GM12878 (cell line): ENCODE data around the gene NPAS3. TPM values are rescaled to one million over a fixed set of nuclear protein-coding genes. Genes with fewer than 3 reads are reported as not detected.

Experiments used
- ATAC-seq: fragments of 200-7000 bp; cut with Tn5 transposase; 3 replicates; pipeline ENCODE4 v1.9.1; 2020; ENCODE audit warnings: mild to moderate bottlenecking, moderate library complexity
- BruUV-seq: library from RNA; stranded (reverse); fragments of 400-500 nt; replicated peaks from 2 replicates; lab custom pipeline; 2021; lab: Mats Ljungman, UMichigan
- CTCF ChIA-PET: fragments of 300-600 bp; sonication (Branson Sonifier 250); formaldehyde crosslinking; extraction: SDS; loops from one replicate; lab custom pipeline; 2021; ENCODE audit warnings: inconsistent platforms; lab: Yijun Ruan, JAX
- POLR2A ChIA-PET: fragments of 350-600 bp; formaldehyde crosslinking; extraction: SDS; loops from one replicate; lab custom pipeline; 2021; ENCODE audit warnings: inconsistent platforms; lab: Charles Lee
- RAD21 ChIA-PET: fragments of 300-600 bp; sonication (Branson Sonifier 250); formaldehyde crosslinking; loops from one replicate; lab custom pipeline; 2023; ENCODE audit warnings: antibody characterized with exemption; ENCODE audit not compliant: unreplicated experiment; lab: Charles Lee
- SMC1A ChIA-PET: fragments of 300-600 bp; sonication (Branson Sonifier 250); formaldehyde crosslinking; loops from one replicate; lab custom pipeline; 2023; ENCODE audit not compliant: unreplicated experiment, uncharacterized antibody; lab: Charles Lee
- DNase-seq: peaks from one replicate; pipeline ENCODE4 v3.0.0-alpha.2; 2011; ENCODE audit warnings: low read depth, low spot score
- FAIRE-seq: peaks from 3 replicates; lab custom pipeline; 2011; peaks lifted over from hg19 to GRCh38; lab: Jason Lieb, UNC
- H2AFZ ChIP-seq: 2 replicates; pipeline ENCODE4 v1.6.0; 2011; ENCODE audit warnings: low read depth, low read length, control low read depth; ENCODE audit not compliant: control insufficient read depth
- H3K27ac ChIP-seq: 2 replicates; pipeline ENCODE4 v1.5.1; 2011; ENCODE audit warnings: control low read depth; ENCODE audit not compliant: control insufficient read depth, insufficient read depth
- H3K27me3 ChIP-seq, 2 experiments: replicated peaks in 1 of 2; 2 replicates each; pipeline versions ENCODE4 v1.6.0 to v1.6.1; 2011; ENCODE audit warnings: low read length in 1 of 2; ENCODE audit not compliant: control insufficient read depth in 2 of 2, insufficient read depth in 2 of 2
- H3K36me3 ChIP-seq, 2 experiments: 2 replicates each; pipeline ENCODE4 v1.5.1; 2011; ENCODE audit warnings: low read length in 1 of 2; ENCODE audit not compliant: control insufficient read depth in 2 of 2, insufficient read depth in 2 of 2
- H3K4me1 ChIP-seq: 2 replicates; pipeline ENCODE4 v1.6.1; 2011; ENCODE audit warnings: mild to moderate bottlenecking, low read length, moderate library complexity, mixed read lengths; ENCODE audit not compliant: control insufficient read depth, insufficient read depth
- H3K4me2 ChIP-seq: 2 replicates; pipeline ENCODE4 v1.6.0; 2011; ENCODE audit warnings: control low read depth; ENCODE audit not compliant: control insufficient read depth, insufficient read depth
- H3K4me3 ChIP-seq: fragments of 200-600 bp; sonication (generic); 2 replicates; pipeline ENCODE4 v1.5.1; 2016
- H3K79me2 ChIP-seq: 2 replicates; pipeline ENCODE4 v1.6.0; 2011; ENCODE audit warnings: low read length; ENCODE audit not compliant: control insufficient read depth, insufficient read depth
- H3K9ac ChIP-seq: 2 replicates; pipeline ENCODE4 v1.8.0; 2011; ENCODE audit warnings: low read length, control low read depth, mixed read lengths; ENCODE audit not compliant: control insufficient read depth, insufficient read depth
- H3K9me3 ChIP-seq: replicated peaks from 3 replicates; pipeline ENCODE4 v1.5.1; 2011; ENCODE audit warnings: mild to moderate bottlenecking, low read length; ENCODE audit not compliant: control insufficient read depth, insufficient read depth
- H4K20me1 ChIP-seq: 2 replicates; pipeline ENCODE4 v1.6.0; 2011; ENCODE audit not compliant: control insufficient read depth, insufficient read depth
- BHLHE40 ChIP-seq, 2 experiments: fragments of 450-650 bp in 1 of 2; IDR thresholded peaks; 2 replicates each; pipeline ENCODE4 v1.6.1; 2011 to 2017; ENCODE audit warnings: low read depth in 2 of 2, borderline replicate concordance in 1 of 2, improper control_type of control experiment in 1 of 2, low read length in 1 of 2, mild to moderate bottlenecking in 1 of 2
- RAD21 ChIP-seq: IDR thresholded peaks from 2 replicates; pipeline ENCODE4 v1.6.1; 2011; ENCODE audit warnings: mild to moderate bottlenecking, low read depth, low read length, moderate library complexity; ENCODE audit not compliant: insufficient read depth
- SMC3 ChIP-seq: IDR thresholded peaks from 2 replicates; pipeline ENCODE4 v1.6.1; 2011; ENCODE audit warnings: low read length, improper control_type of control experiment, borderline replicate concordance
- TARDBP ChIP-seq: IDR thresholded peaks from 2 replicates; pipeline ENCODE4 v1.6.1; 2016; ENCODE audit warnings: borderline replicate concordance
- WGBS: methylation state at CpG from one replicate; pipeline ENCODE4 v1.1.6; 2016; ENCODE audit warnings: low lambda C conversion rate; ENCODE audit not compliant: insufficient replicate concordance, insufficient coverage; ENCODE audit errors: missing lambda C conversion rate; 5-methylcytosine and 5-hydroxymethylcytosine counted together
- in situ Hi-C: fragments of 300-500 bp; cut with MboI; formaldehyde crosslinking; loops from 9 replicates; pipeline ENCODE4 v1.14.3; 2018; ENCODE audit warnings: mixed read lengths
- intact Hi-C: fragments of 100-400 bp; cut with micrococcal nuclease; formaldehyde crosslinking; loops from one replicate; pipeline ENCODE4 v1.14.2; 2022; ENCODE audit not compliant: unreplicated experiment
- polyA plus RNA-seq, 11 experiments: library from polyadenylated mRNA; depleted of rRNA in 4 of 11; unstranded in 6 of 11; stranded (reverse) in 5 of 11; fragments of >200 nt; fragmentation: Nextera tagmentation in 4 of 11; fragmentation: Illumina TruSeq in 1 of 11; extraction: Ambion mirVana in 4 of 11; extraction: Trizol in 1 of 11; gene quantifications; 1 replicate in 1 of 11; 2 replicates in 10 of 11; pipeline versions ENCODE4 v1.2.1 to v1.2.3, GENCODE V29; 2011 to 2016; ENCODE audit warnings: inconsistent platforms in 2 of 11, missing spikeins in 2 of 11, low read depth in 1 of 11
- total RNA-seq, 4 experiments: library from RNA; depleted of rRNA in 3 of 4; stranded (reverse); fragments of >200 nt in 3 of 4; fragmentation: Illumina TruSeq in 1 of 4; extraction: Trizol in 1 of 4; gene quantifications; 2 replicates each; pipeline versions ENCODE4 v1.2.1 to v1.2.3, GENCODE V29; 2013 to 2021
- TF ChIP-seq, protein P1 (sequence below): fragments of 450-650 bp; IDR thresholded peaks from 2 replicates; pipeline ENCODE4 v1.6.1; 2017; ENCODE audit warnings: mild to moderate bottlenecking, moderate library complexity
- TF ChIP-seq, protein P2 (sequence below), 3 experiments: IDR thresholded peaks in 2 of 3; conservative IDR thresholded peaks in 1 of 3; 2 replicates each; pipeline ENCODE4 v1.5.1; 2011; ENCODE audit warnings: low read depth in 3 of 3, low read length in 3 of 3, mild to moderate bottlenecking in 3 of 3, control low read depth in 2 of 3, moderate library complexity in 2 of 3, inconsistent platforms in 1 of 3, mixed read lengths in 1 of 3; ENCODE audit not compliant: control insufficient read depth in 2 of 3, insufficient read depth in 1 of 3; ENCODE audit errors: extremely low read depth in 1 of 3

Gene NPAS3
- total and polyA plus RNA-seq, 10 of the 15 experiments (the other 5 are each of a cell fraction or from before 2014, with no cell fraction given), result under 0.01 to 2.7 (median 0.03) TPM; not detected in 6

DNA sequence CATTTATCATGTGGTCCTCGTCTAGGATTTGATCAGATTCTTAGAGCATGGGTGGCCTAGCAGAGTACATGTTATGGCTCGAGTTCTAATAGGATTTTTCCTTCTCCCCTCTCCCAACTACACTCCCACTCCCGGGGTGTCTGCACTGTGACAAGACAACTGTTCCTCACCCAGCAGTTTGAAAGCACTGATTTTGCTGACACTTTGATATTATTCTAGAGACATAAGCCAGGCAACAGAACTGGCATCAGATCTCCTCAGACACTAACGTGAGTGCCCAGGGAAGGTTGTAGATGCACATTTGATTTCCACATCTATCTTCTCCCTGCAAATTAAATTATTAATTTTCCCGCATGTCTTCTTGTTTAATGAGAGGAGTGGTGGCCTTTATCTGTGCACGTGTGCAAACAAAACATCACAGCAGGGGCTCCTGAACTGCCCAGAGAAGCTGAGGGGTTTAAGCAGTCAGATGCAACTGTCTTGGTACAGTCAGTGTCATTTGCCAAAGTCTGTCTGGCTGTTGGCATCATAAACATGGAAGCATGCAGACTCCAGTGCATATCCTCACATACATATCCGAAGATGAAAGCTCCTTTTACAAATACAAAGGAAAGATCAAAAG lies 491.8 kb downstream of the NPAS3 start (continued):
- TF ChIP-seq TARDBP (no peak), BHLHE40 (IDR thresholded peaks at IDR 0.05; ENCODE audit: borderline replicate concordance in 1 of 2, low read depth in 2 of 2, low read length in 1 of 2) (no peak)

DNA sequence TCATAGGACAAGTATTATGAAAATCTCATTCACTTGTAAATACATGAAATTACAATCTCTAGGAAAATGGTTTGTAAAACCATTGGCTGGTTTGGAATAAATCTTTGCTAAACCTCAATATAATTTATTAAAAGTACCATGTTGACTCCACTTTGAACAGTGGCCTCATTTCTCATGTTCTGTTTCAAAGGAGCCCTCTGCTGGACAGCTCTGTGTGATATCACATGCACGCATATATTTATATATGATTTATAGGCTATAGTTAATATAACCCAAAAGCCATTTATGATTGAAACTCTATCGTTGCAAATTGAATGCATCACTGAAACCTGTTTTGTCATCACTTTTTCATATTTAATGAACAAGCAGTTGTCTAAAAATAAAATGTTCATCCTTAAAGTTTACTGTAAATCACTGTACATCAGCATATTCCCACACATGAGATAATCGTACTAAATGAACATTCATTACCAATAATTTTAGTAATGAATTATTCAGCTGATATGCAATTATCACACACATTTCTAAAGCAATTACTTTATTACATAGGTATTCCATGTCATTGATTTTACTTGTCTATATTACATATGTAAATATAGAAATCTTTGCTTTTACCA lies 493.8 kb downstream of the NPAS3 start:
- Histone ChIP-seq H4K20me1 (no peaks in the 10 kb centered on the region), H3K4me1 (no peaks in the 10 kb centered on the region), H3K27me3 (no peaks in the 10 kb centered on the region), H3K4me2 (no peak overlapping the region), H2AFZ (no peak overlapping the region), H3K9ac (no peak overlapping the region), H3K36me3 (no peaks in the 10 kb centered on the region), H3K27ac (no peak overlapping the region), H3K4me3 (no peak overlapping the region), H3K9me3 (no peaks in the 10 kb centered on the region), H3K79me2 (no peaks in the 10 kb centered on the region)
- FAIRE-seq, result peak; percentile 13
- SMC1A ChIA-PET, result interaction anchor here (1.0 to 3.0 kb wide), 5 partner anchors 12 to 360 kb away, joined by 3 to 15 read pairs (median 4); no protein-coding TSS in a partner anchor
- in situ Hi-C loops, result loop anchor here (10.0 kb wide), 1 partner anchor 858 kb away; no protein-coding TSS in a partner anchor
- intact Hi-C loops, result loop anchor here (5.0 kb wide), 1 partner anchor 855 kb away; no protein-coding TSS in a partner anchor
- WGBS, result 6% methylated on average over 3 of the region's 3 CpGs
- RAD21 ChIA-PET, result interaction anchor here (1.4 kb wide), 1 partner anchor 721 kb away, joined by 4 read pairs; no protein-coding TSS in a partner anchor
- POLR2A ChIA-PET, result no interaction called here
- DNase-seq, result no peak
- no peak for ATAC-seq
- CTCF ChIA-PET, result interaction anchor here (0.8 to 2.2 kb wide), 5 partner anchors 12 to 860 kb away, joined by 3 to 8 read pairs (median 3); no protein-coding TSS in a partner anchor
- BruUV-seq, result no TSS peak
- TF ChIP-seq, protein P1, sequence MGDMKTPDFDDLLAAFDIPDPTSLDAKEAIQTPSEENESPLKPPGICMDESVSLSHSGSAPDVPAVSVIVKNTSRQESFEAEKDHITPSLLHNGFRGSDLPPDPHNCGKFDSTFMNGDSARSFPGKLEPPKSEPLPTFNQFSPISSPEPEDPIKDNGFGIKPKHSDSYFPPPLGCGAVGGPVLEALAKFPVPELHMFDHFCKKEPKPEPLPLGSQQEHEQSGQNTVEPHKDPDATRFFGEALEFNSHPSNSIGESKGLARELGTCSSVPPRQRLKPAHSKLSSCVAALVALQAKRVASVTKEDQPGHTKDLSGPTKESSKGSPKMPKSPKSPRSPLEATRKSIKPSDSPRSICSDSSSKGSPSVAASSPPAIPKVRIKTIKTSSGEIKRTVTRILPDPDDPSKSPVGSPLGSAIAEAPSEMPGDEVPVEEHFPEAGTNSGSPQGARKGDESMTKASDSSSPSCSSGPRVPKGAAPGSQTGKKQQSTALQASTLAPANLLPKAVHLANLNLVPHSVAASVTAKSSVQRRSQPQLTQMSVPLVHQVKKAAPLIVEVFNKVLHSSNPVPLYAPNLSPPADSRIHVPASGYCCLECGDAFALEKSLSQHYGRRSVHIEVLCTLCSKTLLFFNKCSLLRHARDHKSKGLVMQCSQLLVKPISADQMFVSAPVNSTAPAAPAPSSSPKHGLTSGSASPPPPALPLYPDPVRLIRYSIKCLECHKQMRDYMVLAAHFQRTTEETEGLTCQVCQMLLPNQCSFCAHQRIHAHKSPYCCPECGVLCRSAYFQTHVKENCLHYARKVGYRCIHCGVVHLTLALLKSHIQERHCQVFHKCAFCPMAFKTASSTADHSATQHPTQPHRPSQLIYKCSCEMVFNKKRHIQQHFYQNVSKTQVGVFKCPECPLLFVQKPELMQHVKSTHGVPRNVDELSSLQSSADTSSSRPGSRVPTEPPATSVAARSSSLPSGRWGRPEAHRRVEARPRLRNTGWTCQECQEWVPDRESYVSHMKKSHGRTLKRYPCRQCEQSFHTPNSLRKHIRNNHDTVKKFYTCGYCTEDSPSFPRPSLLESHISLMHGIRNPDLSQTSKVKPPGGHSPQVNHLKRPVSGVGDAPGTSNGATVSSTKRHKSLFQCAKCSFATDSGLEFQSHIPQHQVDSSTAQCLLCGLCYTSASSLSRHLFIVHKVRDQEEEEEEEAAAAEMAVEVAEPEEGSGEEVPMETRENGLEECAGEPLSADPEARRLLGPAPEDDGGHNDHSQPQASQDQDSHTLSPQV, result no peak
- peak; percentile 55; the same call in 1 of the 2 replicates for TF ChIP-seq SMC3
- TF ChIP-seq, protein P2, sequence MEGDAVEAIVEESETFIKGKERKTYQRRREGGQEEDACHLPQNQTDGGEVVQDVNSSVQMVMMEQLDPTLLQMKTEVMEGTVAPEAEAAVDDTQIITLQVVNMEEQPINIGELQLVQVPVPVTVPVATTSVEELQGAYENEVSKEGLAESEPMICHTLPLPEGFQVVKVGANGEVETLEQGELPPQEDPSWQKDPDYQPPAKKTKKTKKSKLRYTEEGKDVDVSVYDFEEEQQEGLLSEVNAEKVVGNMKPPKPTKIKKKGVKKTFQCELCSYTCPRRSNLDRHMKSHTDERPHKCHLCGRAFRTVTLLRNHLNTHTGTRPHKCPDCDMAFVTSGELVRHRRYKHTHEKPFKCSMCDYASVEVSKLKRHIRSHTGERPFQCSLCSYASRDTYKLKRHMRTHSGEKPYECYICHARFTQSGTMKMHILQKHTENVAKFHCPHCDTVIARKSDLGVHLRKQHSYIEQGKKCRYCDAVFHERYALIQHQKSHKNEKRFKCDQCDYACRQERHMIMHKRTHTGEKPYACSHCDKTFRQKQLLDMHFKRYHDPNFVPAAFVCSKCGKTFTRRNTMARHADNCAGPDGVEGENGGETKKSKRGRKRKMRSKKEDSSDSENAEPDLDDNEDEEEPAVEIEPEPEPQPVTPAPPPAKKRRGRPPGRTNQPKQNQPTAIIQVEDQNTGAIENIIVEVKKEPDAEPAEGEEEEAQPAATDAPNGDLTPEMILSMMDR (IDR thresholded peaks at IDR 0.05 in 2 of 3, conservative IDR thresholded peaks at IDR 0.05 in 1 of 3; ENCODE audit: control insufficient read depth in 2 of 3, extremely low read depth in 1 of 3, insufficient read depth in 1 of 3, low read depth in 3 of 3, low read length in 3 of 3), result peak; percentile 26 to 46 (median 27); a peak in 4 of 6 replicates
- peak; percentile 54 for TF ChIP-seq RAD21
